HCT116 (cell line): ENCODE measurements around the gene KCNK2. TPM values are rescaled to one million over a fixed set of nuclear protein-coding genes. Genes with fewer than 3 reads are reported as not detected.

Source experiments
- ATAC-seq: fragments of 200-7000 bp; cut with Tn5 transposase; 2 replicates; pipeline ENCODE4 v1.9.1; 2020; ENCODE audit warnings: mild to moderate bottlenecking, moderate library complexity
- BruUV-seq: library from RNA; stranded (reverse); fragments of 400-500 nt; replicated peaks from 2 replicates; lab custom pipeline; 2021; lab: Mats Ljungman, UMichigan
- CTCF ChIA-PET: fragments of 300-600 bp; sonication (Branson Sonifier 250); formaldehyde crosslinking; loops from one replicate; lab custom pipeline; 2021; ENCODE audit warnings: antibody characterized with exemption; lab: Charles Lee
- POLR2A ChIA-PET: fragments of 300-600, 350-600 bp; sonication (Branson Sonifier 250); formaldehyde crosslinking; loops from one replicate; lab custom pipeline; 2021; ENCODE audit warnings: antibody characterized with exemption; lab: Charles Lee
- RAD21 ChIA-PET, 2 experiments: fragments of 300-600 bp; sonication (Branson Sonifier 250); formaldehyde crosslinking; loops; one replicate each; lab custom pipeline; 2023; ENCODE audit warnings: low total read pairs in 2 of 2; ENCODE audit not compliant: uncharacterized antibody in 2 of 2, unreplicated experiment in 2 of 2, low non-redundant PET in 1 of 2; lab: Charles Lee
- DNase-seq: peaks from one replicate; pipeline ENCODE4 v3.0.0-alpha.2; 2010; ENCODE audit warnings: low read depth, low spot score
- H2AFZ ChIP-seq: fragments of 200-600 bp; shearing (Covaris generic), sonication (generic); 2 replicates; pipeline ENCODE4 v1.6.1; 2017; ENCODE audit warnings: low read depth, mixed run types, mixed read lengths, antibody characterized with exemption, low read length; ENCODE audit not compliant: poor library complexity, severe bottlenecking
- H3K27ac ChIP-seq: 2 replicates; pipeline ENCODE4 v1.5.1; 2012; ENCODE audit warnings: low read depth, low read length
- H3K27me3 ChIP-seq: fragments of 200-600 bp; sonication (generic); 2 replicates; pipeline ENCODE4 v1.6.1; 2016; ENCODE audit warnings: mixed run types, low read length, mixed read lengths; ENCODE audit not compliant: insufficient read depth
- H3K36me3 ChIP-seq, 2 experiments: fragments of 200-500 bp in 1 of 2; fragments of 200-600 bp in 1 of 2; sonication (Bioruptor generic) in 1 of 2; sonication (generic) in 1 of 2; 2 replicates each; pipeline versions ENCODE4 v1.5.1 to v1.6.1; 2014 to 2016; ENCODE audit warnings: low read length in 2 of 2, inconsistent platforms in 1 of 2, mixed read lengths in 1 of 2, mixed run types in 1 of 2; ENCODE audit not compliant: insufficient read depth in 2 of 2, control insufficient read depth in 1 of 2
- H3K4me1 ChIP-seq, 2 experiments: fragments of 200-600 bp in 1 of 2; sonication (generic) in 1 of 2; 2 replicates each; pipeline versions ENCODE4 v1.5.1 to v1.6.1; 2012 to 2017; ENCODE audit warnings: low read length in 2 of 2, inconsistent platforms in 1 of 2, mild to moderate bottlenecking in 1 of 2, mixed read lengths in 1 of 2, mixed run types in 1 of 2, moderate library complexity in 1 of 2; ENCODE audit not compliant: insufficient read depth in 2 of 2, control insufficient read depth in 1 of 2
- H3K4me2 ChIP-seq: fragments of 200-600 bp; sonication (generic); 2 replicates; pipeline ENCODE4 v1.6.1; 2017; ENCODE audit warnings: mixed run types, low read length, mixed read lengths
- H3K4me3 ChIP-seq, 2 experiments: fragments of 200-600 bp in 1 of 2; sonication (generic) in 1 of 2; replicated peaks in 1 of 2; 2 replicates each; pipeline ENCODE4 v1.5.1; 2011 to 2016; ENCODE audit warnings: low read length in 2 of 2, control low read depth in 1 of 2, low read depth in 1 of 2, mild to moderate bottlenecking in 1 of 2, mixed read lengths in 1 of 2, mixed run types in 1 of 2
- H3K79me2 ChIP-seq: fragments of 200-600 bp; sonication (generic); 2 replicates; pipeline ENCODE4 v1.6.1; 2017; ENCODE audit warnings: mild to moderate bottlenecking, mixed run types, low read length, moderate library complexity, mixed read lengths; ENCODE audit not compliant: insufficient read depth
- H3K9ac ChIP-seq: fragments of 200-600 bp; sonication (generic); 2 replicates; pipeline ENCODE4 v1.6.1; 2016; ENCODE audit warnings: low read length, mixed read lengths
- H3K9me2 ChIP-seq: fragments of 200-600 bp; sonication (generic), shearing (Covaris generic); 2 replicates; pipeline ENCODE4 v1.6.1; 2017; ENCODE audit warnings: mixed run types, mild to moderate bottlenecking, moderate library complexity; ENCODE audit not compliant: insufficient read depth
- H3K9me3 ChIP-seq, 2 experiments: fragments of 200-500 bp in 1 of 2; fragments of 200-600 bp in 1 of 2; sonication (Bioruptor generic) in 1 of 2; sonication (generic) in 1 of 2; 2 replicates each; pipeline ENCODE4 v1.6.1; 2014 to 2017; ENCODE audit warnings: low read length in 2 of 2, mixed read lengths in 2 of 2, inconsistent platforms in 1 of 2, low read depth in 1 of 2, mild to moderate bottlenecking in 1 of 2, mixed run types in 1 of 2, moderate library complexity in 1 of 2; ENCODE audit not compliant: control insufficient read depth in 1 of 2, insufficient read depth in 1 of 2
- H4K20me1 ChIP-seq: fragments of 200-600 bp; sonication (generic), shearing (Covaris generic); 2 replicates; pipeline ENCODE4 v1.6.1; 2017; ENCODE audit warnings: mixed run types, mild to moderate bottlenecking, moderate library complexity; ENCODE audit not compliant: insufficient read depth
- CBX3 ChIP-seq: IDR thresholded peaks from 2 replicates; pipeline ENCODE4 v1.6.1; 2012; ENCODE audit warnings: low read depth
- JUND ChIP-seq: IDR thresholded peaks from 2 replicates; pipeline ENCODE4 v1.6.1; 2012
- SP1 ChIP-seq: IDR thresholded peaks from 2 replicates; pipeline ENCODE4 v1.6.1; 2012; ENCODE audit warnings: low read depth
- SRF ChIP-seq: IDR thresholded peaks from 2 replicates; pipeline ENCODE4 v1.6.1; 2012; ENCODE audit warnings: low read depth
- TCF7L2 ChIP-seq: IDR thresholded peaks from 2 replicates; pipeline ENCODE4 v1.7.0; 2011; ENCODE audit warnings: borderline replicate concordance, inconsistent platforms; ENCODE audit not compliant: insufficient read depth, insufficient read length; ENCODE audit errors: extremely low read depth
- YY1 ChIP-seq: IDR thresholded peaks from 2 replicates; pipeline ENCODE4 v1.6.1; 2011; ENCODE audit warnings: low read length, low read depth, moderate library complexity, mild to moderate bottlenecking; ENCODE audit not compliant: insufficient replicate concordance; ENCODE audit errors: extremely low read depth
- ZFX ChIP-seq: fragments of 450-650 bp; IDR thresholded peaks from 2 replicates; pipeline ENCODE4 v1.6.1; 2017
- ZNF274 ChIP-seq: fragments of 200-500 bp; sonication (Bioruptor generic); IDR thresholded peaks from 2 replicates; pipeline ENCODE4 v1.6.1; 2014; ENCODE audit warnings: mild to moderate bottlenecking, low read depth, low read length, inconsistent platforms
- intact Hi-C: fragments of 100-400 bp; cut with micrococcal nuclease; formaldehyde crosslinking; loops from 2 replicates; pipeline ENCODE4 v1.10.0; 2022
- total RNA-seq: library from RNA; stranded (reverse); gene quantifications from one replicate; pipeline ENCODE4 v1.2.1, GENCODE V29; 2021; ENCODE audit not compliant: unreplicated experiment
- TF ChIP-seq, protein P1 (sequence below): IDR thresholded peaks from 2 replicates; pipeline ENCODE4 v1.6.1; 2011; ENCODE audit warnings: mild to moderate bottlenecking, low read length, moderate library complexity; ENCODE audit not compliant: insufficient replicate concordance; ENCODE audit errors: extremely low read depth

KCNK2 gene
- total RNA-seq, 1 experiment from 2014 or later, result 0.27 TPM

DNA sequence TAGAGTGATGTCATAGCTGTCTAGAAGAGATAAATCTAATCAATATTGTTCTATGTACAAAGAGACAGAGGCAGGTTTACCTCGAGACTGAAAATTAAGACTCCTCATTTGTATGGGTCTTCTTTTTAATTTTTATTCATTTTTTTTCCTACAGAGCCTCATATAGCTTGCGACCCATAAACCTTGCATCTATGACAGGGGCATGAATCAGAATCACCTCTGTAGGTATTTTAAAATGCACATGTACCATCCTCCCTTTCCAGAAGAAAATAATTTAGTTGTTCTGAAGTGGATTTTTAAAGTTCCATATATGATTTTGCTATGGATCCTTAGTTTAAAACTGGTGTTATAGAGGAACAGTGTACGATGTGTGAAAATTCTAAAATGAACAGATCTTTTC lies 64.5 kb downstream of the KCNK2 start:
- Histone ChIP-seq H3K27ac (no peak overlapping the region), H3K79me2 (no peaks in the 10 kb centered on the region), H4K20me1 (no peaks in the 10 kb centered on the region), H3K9me2 (no peaks in the 10 kb centered on the region), H3K27me3 (no peaks in the 10 kb centered on the region), H3K36me3 (no peaks in the 10 kb centered on the region), H2AFZ (no peak overlapping the region), H3K4me2 (no peak overlapping the region), H3K9ac (no peak overlapping the region), H3K4me3 (no peak overlapping the region), H3K9me3 (no peaks in the 10 kb centered on the region), H3K4me1 (no peaks in the 10 kb centered on the region)
- RAD21 ChIA-PET, result no interaction called here
- no peak for DNase-seq
- POLR2A ChIA-PET, result no interaction called here
- no TSS peak for BruUV-seq
- TF ChIP-seq YY1 (no peak), ZFX (no peak), ZNF274 (no peak), CBX3 (no peak), TCF7L2 (no peak), SP1 (no peak), SRF (no peak), JUND (no peak)
- TF ChIP-seq, protein P1, sequence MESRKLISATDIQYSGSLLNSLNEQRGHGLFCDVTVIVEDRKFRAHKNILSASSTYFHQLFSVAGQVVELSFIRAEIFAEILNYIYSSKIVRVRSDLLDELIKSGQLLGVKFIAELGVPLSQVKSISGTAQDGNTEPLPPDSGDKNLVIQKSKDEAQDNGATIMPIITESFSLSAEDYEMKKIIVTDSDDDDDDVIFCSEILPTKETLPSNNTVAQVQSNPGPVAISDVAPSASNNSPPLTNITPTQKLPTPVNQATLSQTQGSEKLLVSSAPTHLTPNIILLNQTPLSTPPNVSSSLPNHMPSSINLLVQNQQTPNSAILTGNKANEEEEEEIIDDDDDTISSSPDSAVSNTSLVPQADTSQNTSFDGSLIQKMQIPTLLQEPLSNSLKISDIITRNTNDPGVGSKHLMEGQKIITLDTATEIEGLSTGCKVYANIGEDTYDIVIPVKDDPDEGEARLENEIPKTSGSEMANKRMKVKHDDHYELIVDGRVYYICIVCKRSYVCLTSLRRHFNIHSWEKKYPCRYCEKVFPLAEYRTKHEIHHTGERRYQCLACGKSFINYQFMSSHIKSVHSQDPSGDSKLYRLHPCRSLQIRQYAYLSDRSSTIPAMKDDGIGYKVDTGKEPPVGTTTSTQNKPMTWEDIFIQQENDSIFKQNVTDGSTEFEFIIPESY, result no peak
- no peak for ATAC-seq
- CTCF ChIA-PET, result no interaction called here
- intact Hi-C loops, result no loop called here
